LNCAP (cell line): ENCODE measurements around the gene SLC6A20.

Experiments used
- CTCF ChIP-seq: fragments of 450-650 bp; IDR thresholded peaks from 2 replicates; pipeline ENCODE4 v1.5.1; 2017; ENCODE audit warnings: mild to moderate bottlenecking

SLC6A20 gene

DNA sequence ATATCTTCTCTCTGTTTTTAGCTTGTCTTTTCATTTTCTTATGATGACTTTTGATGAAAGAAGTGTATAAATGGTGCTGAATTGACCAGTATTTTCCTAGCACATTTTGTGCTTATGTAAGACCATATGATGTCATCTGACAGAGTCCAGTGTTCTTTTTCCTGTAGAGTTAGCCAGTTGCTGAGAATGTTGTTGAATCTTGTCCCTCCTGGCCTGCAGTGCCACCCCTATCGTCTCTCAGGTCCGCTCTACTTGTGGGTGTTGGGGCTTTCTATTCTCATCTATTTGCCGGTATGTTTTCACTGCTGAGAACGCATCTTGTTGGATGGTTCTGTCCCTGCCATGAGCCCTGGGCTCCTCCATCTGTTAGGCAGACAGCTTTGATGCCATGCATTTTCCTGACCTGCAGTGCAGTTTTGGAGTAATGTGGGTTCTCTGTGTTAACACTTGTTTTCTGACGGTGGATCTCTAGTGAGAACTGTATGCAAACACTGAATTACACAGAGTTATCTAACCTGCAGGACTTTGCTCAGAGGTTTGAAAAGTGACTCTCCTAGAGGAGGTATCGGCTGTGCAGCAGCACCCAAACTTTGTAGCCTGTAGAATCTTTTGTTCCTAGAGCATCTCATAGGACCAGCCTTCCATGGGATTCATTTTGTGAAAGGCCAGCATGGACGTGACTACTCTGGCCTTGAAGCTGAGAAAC lies 44.6 kb downstream of the SLC6A20 start:
- no peak for TF ChIP-seq CTCF

- TF ChIP-seq CTCF = no peak
Measured at GRCh38 chr3:45749880-45750279, 46.5 kb downstream of the SLC6A20 start.

DNA sequence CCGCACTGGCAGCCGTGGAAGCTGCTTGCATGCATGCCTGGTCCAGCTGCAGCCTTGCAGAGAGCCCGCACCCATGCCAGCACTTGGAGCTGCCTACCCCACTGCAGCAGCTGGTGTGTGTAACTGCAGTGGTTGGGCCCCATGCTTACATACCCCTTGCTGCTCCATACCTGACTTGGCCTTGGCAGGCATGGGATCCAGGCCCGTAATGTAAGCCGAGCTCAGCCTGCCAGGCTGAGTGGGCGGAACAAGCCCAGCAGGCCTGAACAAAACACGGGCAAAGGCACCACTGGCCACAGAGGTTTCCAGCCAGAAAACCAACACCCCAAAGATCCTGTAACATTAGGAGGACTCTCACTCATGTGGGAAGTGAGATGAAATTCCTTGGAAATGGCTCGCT lies 48.3 kb downstream of the SLC6A20 start:
- TF ChIP-seq CTCF = no peak

GRCh38 chr3:45746777-45747622 lies 49.3 kb downstream of the SLC6A20 start:
- TF ChIP-seq CTCF = no peak

- TF ChIP-seq CTCF = no peak
Measured at GRCh38 chr3:45746165-45746776, 50.1 kb downstream of the SLC6A20 start.

DNA sequence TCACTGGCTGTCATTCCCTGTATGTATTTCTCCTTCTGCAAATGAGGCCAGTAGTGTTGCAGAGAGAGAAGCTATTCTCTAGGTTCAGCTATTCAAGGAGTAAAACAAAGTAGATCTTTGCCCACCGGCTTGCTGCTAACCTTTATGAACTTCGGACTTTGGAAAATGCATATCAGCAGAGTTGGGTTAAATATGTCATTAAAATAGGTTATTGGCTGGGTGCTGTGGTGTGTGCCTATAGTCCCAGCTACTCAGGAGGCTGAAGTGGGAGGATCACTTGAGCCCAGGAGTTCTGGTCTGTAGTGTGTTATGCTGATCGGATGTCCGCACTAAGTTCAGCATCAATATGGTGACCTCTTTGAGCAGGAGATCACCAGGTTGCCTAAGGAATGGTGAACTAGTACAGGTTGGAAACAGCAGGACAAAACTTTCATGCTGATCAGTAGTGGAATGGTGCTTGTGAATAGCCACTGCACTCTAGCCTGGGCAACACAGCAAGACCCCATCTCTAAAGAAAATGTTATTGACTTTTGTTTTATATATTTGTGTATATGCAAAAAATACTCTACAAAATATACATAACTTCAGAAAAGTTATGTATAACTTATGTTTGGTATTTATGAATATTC lies 53.8 kb downstream of the SLC6A20 start:
- TF ChIP-seq CTCF = no peak

DNA sequence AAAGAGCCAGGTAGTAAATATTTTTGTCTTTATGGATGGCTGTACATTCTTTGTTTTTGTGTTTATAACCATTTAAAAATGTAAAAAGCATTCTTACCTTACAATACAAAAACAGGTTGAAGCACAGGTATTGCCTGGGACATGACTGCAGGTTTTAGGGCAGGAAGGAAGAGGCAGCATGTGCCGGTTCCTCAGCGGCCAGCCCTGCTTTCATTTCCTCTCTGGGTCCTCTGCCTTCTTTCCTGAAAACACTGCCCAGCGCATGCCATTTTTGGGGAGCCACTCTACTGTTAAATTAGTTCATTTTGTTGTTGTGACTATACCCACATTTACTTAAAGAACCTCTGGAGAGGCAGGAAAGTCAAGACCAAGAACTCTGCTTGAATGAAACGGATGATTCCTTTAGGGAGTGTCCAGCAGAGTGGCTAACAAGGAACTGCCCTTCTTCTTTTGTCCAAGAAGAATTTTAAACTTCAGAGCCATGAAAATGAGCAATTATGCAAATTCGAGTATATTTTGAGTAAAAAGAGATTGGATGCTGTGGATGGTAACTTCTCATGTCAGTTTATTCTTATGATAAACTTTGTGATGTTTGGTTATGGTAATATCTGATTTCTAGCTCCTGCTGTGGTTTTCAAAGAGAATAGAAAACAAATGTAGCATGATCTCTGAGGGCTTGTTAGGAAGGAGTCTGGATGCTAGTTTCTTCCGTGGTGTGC lies 54.4 kb downstream of the SLC6A20 start:
- no peak for TF ChIP-seq CTCF
